OCI-LY3 (cell line): ENCODE results near the gene LAMB4.

Experiments
- EZH2phosphoT487 ChIP-seq: fragments of 200-600 bp; shearing (Covaris generic); IDR thresholded peaks from 2 replicates; pipeline ENCODE4 v1.6.1; 2018; ENCODE audit warnings: antibody characterized with exemption, mixed run types, low read depth
- TF ChIP-seq, protein P1 (sequence below): fragments of 200-600, 300-600 bp; sonication (generic); IDR thresholded peaks from 2 replicates; pipeline ENCODE4 v1.5.1; 2014; ENCODE audit warnings: antibody characterized with exemption, low read length, low read depth

GRCh38 chr7:108049962-108050361, 80.2 kb downstream of the LAMB4 start:
- TF ChIP-seq, protein P1, sequence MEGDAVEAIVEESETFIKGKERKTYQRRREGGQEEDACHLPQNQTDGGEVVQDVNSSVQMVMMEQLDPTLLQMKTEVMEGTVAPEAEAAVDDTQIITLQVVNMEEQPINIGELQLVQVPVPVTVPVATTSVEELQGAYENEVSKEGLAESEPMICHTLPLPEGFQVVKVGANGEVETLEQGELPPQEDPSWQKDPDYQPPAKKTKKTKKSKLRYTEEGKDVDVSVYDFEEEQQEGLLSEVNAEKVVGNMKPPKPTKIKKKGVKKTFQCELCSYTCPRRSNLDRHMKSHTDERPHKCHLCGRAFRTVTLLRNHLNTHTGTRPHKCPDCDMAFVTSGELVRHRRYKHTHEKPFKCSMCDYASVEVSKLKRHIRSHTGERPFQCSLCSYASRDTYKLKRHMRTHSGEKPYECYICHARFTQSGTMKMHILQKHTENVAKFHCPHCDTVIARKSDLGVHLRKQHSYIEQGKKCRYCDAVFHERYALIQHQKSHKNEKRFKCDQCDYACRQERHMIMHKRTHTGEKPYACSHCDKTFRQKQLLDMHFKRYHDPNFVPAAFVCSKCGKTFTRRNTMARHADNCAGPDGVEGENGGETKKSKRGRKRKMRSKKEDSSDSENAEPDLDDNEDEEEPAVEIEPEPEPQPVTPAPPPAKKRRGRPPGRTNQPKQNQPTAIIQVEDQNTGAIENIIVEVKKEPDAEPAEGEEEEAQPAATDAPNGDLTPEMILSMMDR = no peak
- no peak for TF ChIP-seq EZH2phosphoT487
